HCT116 (cell line): ENCODE measurements around the gene RGS7. TPM values are rescaled to one million over a fixed set of nuclear protein-coding genes. Genes with fewer than 3 reads are reported as not detected.

Source experiments
- ATAC-seq: fragments of 200-7000 bp; cut with Tn5 transposase; 2 replicates; pipeline ENCODE4 v1.9.1; 2020; ENCODE audit warnings: mild to moderate bottlenecking, moderate library complexity
- BruUV-seq: library from RNA; stranded (reverse); fragments of 400-500 nt; replicated peaks from 2 replicates; lab custom pipeline; 2021; lab: Mats Ljungman, UMichigan
- CTCF ChIA-PET: fragments of 300-600 bp; sonication (Branson Sonifier 250); formaldehyde crosslinking; loops from one replicate; lab custom pipeline; 2021; ENCODE audit warnings: antibody characterized with exemption; lab: Charles Lee
- POLR2A ChIA-PET: fragments of 300-600, 350-600 bp; sonication (Branson Sonifier 250); formaldehyde crosslinking; loops from one replicate; lab custom pipeline; 2021; ENCODE audit warnings: antibody characterized with exemption; lab: Charles Lee
- RAD21 ChIA-PET, 2 experiments: fragments of 300-600 bp; sonication (Branson Sonifier 250); formaldehyde crosslinking; loops; one replicate each; lab custom pipeline; 2023; ENCODE audit warnings: low total read pairs in 2 of 2; ENCODE audit not compliant: uncharacterized antibody in 2 of 2, unreplicated experiment in 2 of 2, low non-redundant PET in 1 of 2; lab: Charles Lee
- DNase-seq: peaks from one replicate; pipeline ENCODE4 v3.0.0-alpha.2; 2010; ENCODE audit warnings: low read depth, low spot score
- H2AFZ ChIP-seq: fragments of 200-600 bp; shearing (Covaris generic), sonication (generic); 2 replicates; pipeline ENCODE4 v1.6.1; 2017; ENCODE audit warnings: low read depth, mixed run types, mixed read lengths, antibody characterized with exemption, low read length; ENCODE audit not compliant: poor library complexity, severe bottlenecking
- H3K27ac ChIP-seq: 2 replicates; pipeline ENCODE4 v1.5.1; 2012; ENCODE audit warnings: low read depth, low read length
- H3K27me3 ChIP-seq: fragments of 200-600 bp; sonication (generic); 2 replicates; pipeline ENCODE4 v1.6.1; 2016; ENCODE audit warnings: mixed run types, low read length, mixed read lengths; ENCODE audit not compliant: insufficient read depth
- H3K36me3 ChIP-seq, 2 experiments: fragments of 200-500 bp in 1 of 2; fragments of 200-600 bp in 1 of 2; sonication (Bioruptor generic) in 1 of 2; sonication (generic) in 1 of 2; 2 replicates each; pipeline versions ENCODE4 v1.5.1 to v1.6.1; 2014 to 2016; ENCODE audit warnings: low read length in 2 of 2, inconsistent platforms in 1 of 2, mixed read lengths in 1 of 2, mixed run types in 1 of 2; ENCODE audit not compliant: insufficient read depth in 2 of 2, control insufficient read depth in 1 of 2
- H3K4me1 ChIP-seq, 2 experiments: fragments of 200-600 bp in 1 of 2; sonication (generic) in 1 of 2; 2 replicates each; pipeline versions ENCODE4 v1.5.1 to v1.6.1; 2012 to 2017; ENCODE audit warnings: low read length in 2 of 2, inconsistent platforms in 1 of 2, mild to moderate bottlenecking in 1 of 2, mixed read lengths in 1 of 2, mixed run types in 1 of 2, moderate library complexity in 1 of 2; ENCODE audit not compliant: insufficient read depth in 2 of 2, control insufficient read depth in 1 of 2
- H3K4me2 ChIP-seq: fragments of 200-600 bp; sonication (generic); 2 replicates; pipeline ENCODE4 v1.6.1; 2017; ENCODE audit warnings: mixed run types, low read length, mixed read lengths
- H3K4me3 ChIP-seq, 2 experiments: fragments of 200-600 bp in 1 of 2; sonication (generic) in 1 of 2; replicated peaks in 1 of 2; 2 replicates each; pipeline ENCODE4 v1.5.1; 2011 to 2016; ENCODE audit warnings: low read length in 2 of 2, control low read depth in 1 of 2, low read depth in 1 of 2, mild to moderate bottlenecking in 1 of 2, mixed read lengths in 1 of 2, mixed run types in 1 of 2
- H3K79me2 ChIP-seq: fragments of 200-600 bp; sonication (generic); 2 replicates; pipeline ENCODE4 v1.6.1; 2017; ENCODE audit warnings: mild to moderate bottlenecking, mixed run types, low read length, moderate library complexity, mixed read lengths; ENCODE audit not compliant: insufficient read depth
- H3K9ac ChIP-seq: fragments of 200-600 bp; sonication (generic); 2 replicates; pipeline ENCODE4 v1.6.1; 2016; ENCODE audit warnings: low read length, mixed read lengths
- H3K9me2 ChIP-seq: fragments of 200-600 bp; sonication (generic), shearing (Covaris generic); 2 replicates; pipeline ENCODE4 v1.6.1; 2017; ENCODE audit warnings: mixed run types, mild to moderate bottlenecking, moderate library complexity; ENCODE audit not compliant: insufficient read depth
- H3K9me3 ChIP-seq, 2 experiments: fragments of 200-500 bp in 1 of 2; fragments of 200-600 bp in 1 of 2; sonication (Bioruptor generic) in 1 of 2; sonication (generic) in 1 of 2; 2 replicates each; pipeline ENCODE4 v1.6.1; 2014 to 2017; ENCODE audit warnings: low read length in 2 of 2, mixed read lengths in 2 of 2, inconsistent platforms in 1 of 2, low read depth in 1 of 2, mild to moderate bottlenecking in 1 of 2, mixed run types in 1 of 2, moderate library complexity in 1 of 2; ENCODE audit not compliant: control insufficient read depth in 1 of 2, insufficient read depth in 1 of 2
- H4K20me1 ChIP-seq: fragments of 200-600 bp; sonication (generic), shearing (Covaris generic); 2 replicates; pipeline ENCODE4 v1.6.1; 2017; ENCODE audit warnings: mixed run types, mild to moderate bottlenecking, moderate library complexity; ENCODE audit not compliant: insufficient read depth
- CBX3 ChIP-seq: IDR thresholded peaks from 2 replicates; pipeline ENCODE4 v1.6.1; 2012; ENCODE audit warnings: low read depth
- EGR1 ChIP-seq: IDR thresholded peaks from 2 replicates; pipeline ENCODE4 v1.6.1; 2012; ENCODE audit warnings: low read depth
- ELF1 ChIP-seq: IDR thresholded peaks from 2 replicates; pipeline ENCODE4 v1.6.1; 2012; ENCODE audit warnings: low read depth, borderline replicate concordance
- EZH2 ChIP-seq: fragments of 200-600 bp; sonication (generic); IDR thresholded peaks from 2 replicates; pipeline ENCODE4 v1.6.1; 2017; ENCODE audit warnings: antibody characterized with exemption, mixed run types
- EZH2phosphoT487 ChIP-seq: fragments of 200-600 bp; IDR thresholded peaks from 2 replicates; pipeline ENCODE4 v1.6.1; 2018; ENCODE audit warnings: antibody characterized with exemption, borderline replicate concordance
- FOSL1 ChIP-seq: IDR thresholded peaks from 2 replicates; pipeline ENCODE4 v1.6.1; 2012; ENCODE audit warnings: low read depth
- JUND ChIP-seq: IDR thresholded peaks from 2 replicates; pipeline ENCODE4 v1.6.1; 2012
- POLR2A ChIP-seq: IDR thresholded peaks from 2 replicates; pipeline ENCODE4 v1.7.0; 2011; ENCODE audit warnings: borderline replicate concordance; ENCODE audit not compliant: insufficient read depth, insufficient read length; ENCODE audit errors: extremely low read depth
- POLR2AphosphoS5 ChIP-seq: IDR thresholded peaks from 2 replicates; pipeline ENCODE4 v1.6.1; 2011; ENCODE audit warnings: mild to moderate bottlenecking, low read depth, low read length, moderate library complexity
- RAD21 ChIP-seq: IDR thresholded peaks from 2 replicates; pipeline ENCODE4 v1.6.1; 2012; ENCODE audit warnings: low read depth, mild to moderate bottlenecking
- SIN3A ChIP-seq: IDR thresholded peaks from 2 replicates; pipeline ENCODE4 v1.6.1; 2012; ENCODE audit warnings: low read depth
- SP1 ChIP-seq: IDR thresholded peaks from 2 replicates; pipeline ENCODE4 v1.6.1; 2012; ENCODE audit warnings: low read depth
- TCF7L2 ChIP-seq: IDR thresholded peaks from 2 replicates; pipeline ENCODE4 v1.7.0; 2011; ENCODE audit warnings: borderline replicate concordance, inconsistent platforms; ENCODE audit not compliant: insufficient read depth, insufficient read length; ENCODE audit errors: extremely low read depth
- YY1 ChIP-seq: IDR thresholded peaks from 2 replicates; pipeline ENCODE4 v1.6.1; 2011; ENCODE audit warnings: low read length, low read depth, moderate library complexity, mild to moderate bottlenecking; ENCODE audit not compliant: insufficient replicate concordance; ENCODE audit errors: extremely low read depth
- ZNF274 ChIP-seq: fragments of 200-500 bp; sonication (Bioruptor generic); IDR thresholded peaks from 2 replicates; pipeline ENCODE4 v1.6.1; 2014; ENCODE audit warnings: mild to moderate bottlenecking, low read depth, low read length, inconsistent platforms
- intact Hi-C: fragments of 100-400 bp; cut with micrococcal nuclease; formaldehyde crosslinking; loops from 2 replicates; pipeline ENCODE4 v1.10.0; 2022
- total RNA-seq: library from RNA; stranded (reverse); gene quantifications from one replicate; pipeline ENCODE4 v1.2.1, GENCODE V29; 2021; ENCODE audit not compliant: unreplicated experiment
- TF ChIP-seq, protein P1 (sequence below): IDR thresholded peaks from 2 replicates; pipeline ENCODE4 v1.6.1; 2012
- TF ChIP-seq, protein P2 (sequence below): IDR thresholded peaks from 2 replicates; pipeline ENCODE4 v1.6.1; 2011; ENCODE audit warnings: mild to moderate bottlenecking, low read length, moderate library complexity; ENCODE audit not compliant: insufficient replicate concordance; ENCODE audit errors: extremely low read depth
- TF ChIP-seq, protein P3 (sequence below), 3 experiments: fragments of 200-600 bp in 1 of 3; sonication (generic) in 1 of 3; IDR thresholded peaks in 2 of 3; conservative IDR thresholded peaks in 1 of 3; 2 replicates each; pipeline ENCODE4 v1.5.1; 2012 to 2017; ENCODE audit warnings: low read depth in 2 of 3, low read length in 2 of 3, antibody characterized with exemption in 1 of 3, borderline replicate concordance in 1 of 3, control low read depth in 1 of 3, mild to moderate bottlenecking in 1 of 3, mixed read lengths in 1 of 3, mixed run types in 1 of 3, moderate library complexity in 1 of 3; ENCODE audit not compliant: insufficient read depth in 1 of 3
- TF ChIP-seq, protein P4 (sequence below): IDR thresholded peaks from 2 replicates; pipeline ENCODE4 v1.6.1; 2012; ENCODE audit warnings: low read depth
- TF ChIP-seq, protein P5 (sequence below): IDR thresholded peaks from 2 replicates; pipeline ENCODE4 v1.6.1; 2012

Gene RGS7
- total RNA-seq, 1 experiment from 2014 or later, result not detected

DNA sequence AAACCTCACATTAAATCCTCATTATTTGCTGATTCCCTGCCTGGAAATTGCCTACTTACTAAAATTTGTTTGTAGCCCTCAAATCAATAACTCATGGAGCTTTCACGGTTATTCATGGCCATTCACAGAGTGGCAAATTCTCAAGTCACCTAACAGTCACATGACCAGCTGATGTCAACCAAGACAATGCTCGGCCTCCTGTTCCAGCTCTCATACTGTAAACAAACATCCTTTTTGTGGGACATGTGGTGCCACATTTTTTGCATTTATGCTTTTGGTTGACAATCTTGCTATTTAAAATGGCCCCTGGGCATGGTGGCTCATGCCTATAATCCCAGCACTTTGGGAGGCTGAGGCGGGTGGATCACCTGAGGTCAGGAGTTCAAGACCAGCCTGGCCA lies 473.5 kb downstream of the RGS7 start:
- H3K4me1 ChIP-seq, result no peaks in the 10 kb centered on the region
- no peaks in the 10 kb centered on the region for H3K27me3 ChIP-seq
- no peaks in the 10 kb centered on the region for H3K9me2 ChIP-seq
- TF ChIP-seq, protein P1, sequence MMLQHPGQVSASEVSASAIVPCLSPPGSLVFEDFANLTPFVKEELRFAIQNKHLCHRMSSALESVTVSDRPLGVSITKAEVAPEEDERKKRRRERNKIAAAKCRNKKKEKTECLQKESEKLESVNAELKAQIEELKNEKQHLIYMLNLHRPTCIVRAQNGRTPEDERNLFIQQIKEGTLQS, result no peak
- TF ChIP-seq CBX3 (no peak), POLR2AphosphoS5 (no peak), TCF7L2 (no peak), ELF1 (no peak), EZH2 (no peak), POLR2A (no peak), EZH2phosphoT487 (no peak), FOSL1 (no peak), EGR1 (no peak), SIN3A (no peak), SP1 (no peak), ZNF274 (no peak), YY1 (no peak), RAD21 (no peak), JUND (no peak)
- TF ChIP-seq, protein P2, sequence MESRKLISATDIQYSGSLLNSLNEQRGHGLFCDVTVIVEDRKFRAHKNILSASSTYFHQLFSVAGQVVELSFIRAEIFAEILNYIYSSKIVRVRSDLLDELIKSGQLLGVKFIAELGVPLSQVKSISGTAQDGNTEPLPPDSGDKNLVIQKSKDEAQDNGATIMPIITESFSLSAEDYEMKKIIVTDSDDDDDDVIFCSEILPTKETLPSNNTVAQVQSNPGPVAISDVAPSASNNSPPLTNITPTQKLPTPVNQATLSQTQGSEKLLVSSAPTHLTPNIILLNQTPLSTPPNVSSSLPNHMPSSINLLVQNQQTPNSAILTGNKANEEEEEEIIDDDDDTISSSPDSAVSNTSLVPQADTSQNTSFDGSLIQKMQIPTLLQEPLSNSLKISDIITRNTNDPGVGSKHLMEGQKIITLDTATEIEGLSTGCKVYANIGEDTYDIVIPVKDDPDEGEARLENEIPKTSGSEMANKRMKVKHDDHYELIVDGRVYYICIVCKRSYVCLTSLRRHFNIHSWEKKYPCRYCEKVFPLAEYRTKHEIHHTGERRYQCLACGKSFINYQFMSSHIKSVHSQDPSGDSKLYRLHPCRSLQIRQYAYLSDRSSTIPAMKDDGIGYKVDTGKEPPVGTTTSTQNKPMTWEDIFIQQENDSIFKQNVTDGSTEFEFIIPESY, result no peak
- TF ChIP-seq, protein P3, sequence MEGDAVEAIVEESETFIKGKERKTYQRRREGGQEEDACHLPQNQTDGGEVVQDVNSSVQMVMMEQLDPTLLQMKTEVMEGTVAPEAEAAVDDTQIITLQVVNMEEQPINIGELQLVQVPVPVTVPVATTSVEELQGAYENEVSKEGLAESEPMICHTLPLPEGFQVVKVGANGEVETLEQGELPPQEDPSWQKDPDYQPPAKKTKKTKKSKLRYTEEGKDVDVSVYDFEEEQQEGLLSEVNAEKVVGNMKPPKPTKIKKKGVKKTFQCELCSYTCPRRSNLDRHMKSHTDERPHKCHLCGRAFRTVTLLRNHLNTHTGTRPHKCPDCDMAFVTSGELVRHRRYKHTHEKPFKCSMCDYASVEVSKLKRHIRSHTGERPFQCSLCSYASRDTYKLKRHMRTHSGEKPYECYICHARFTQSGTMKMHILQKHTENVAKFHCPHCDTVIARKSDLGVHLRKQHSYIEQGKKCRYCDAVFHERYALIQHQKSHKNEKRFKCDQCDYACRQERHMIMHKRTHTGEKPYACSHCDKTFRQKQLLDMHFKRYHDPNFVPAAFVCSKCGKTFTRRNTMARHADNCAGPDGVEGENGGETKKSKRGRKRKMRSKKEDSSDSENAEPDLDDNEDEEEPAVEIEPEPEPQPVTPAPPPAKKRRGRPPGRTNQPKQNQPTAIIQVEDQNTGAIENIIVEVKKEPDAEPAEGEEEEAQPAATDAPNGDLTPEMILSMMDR (IDR thresholded peaks at IDR 0.05 in 2 of 3, conservative IDR thresholded peaks at IDR 0.05 in 1 of 3; ENCODE audit: borderline replicate concordance in 1 of 3, insufficient read depth in 1 of 3, low read depth in 2 of 3, low read length in 2 of 3), result no peak
- TF ChIP-seq, protein P4, sequence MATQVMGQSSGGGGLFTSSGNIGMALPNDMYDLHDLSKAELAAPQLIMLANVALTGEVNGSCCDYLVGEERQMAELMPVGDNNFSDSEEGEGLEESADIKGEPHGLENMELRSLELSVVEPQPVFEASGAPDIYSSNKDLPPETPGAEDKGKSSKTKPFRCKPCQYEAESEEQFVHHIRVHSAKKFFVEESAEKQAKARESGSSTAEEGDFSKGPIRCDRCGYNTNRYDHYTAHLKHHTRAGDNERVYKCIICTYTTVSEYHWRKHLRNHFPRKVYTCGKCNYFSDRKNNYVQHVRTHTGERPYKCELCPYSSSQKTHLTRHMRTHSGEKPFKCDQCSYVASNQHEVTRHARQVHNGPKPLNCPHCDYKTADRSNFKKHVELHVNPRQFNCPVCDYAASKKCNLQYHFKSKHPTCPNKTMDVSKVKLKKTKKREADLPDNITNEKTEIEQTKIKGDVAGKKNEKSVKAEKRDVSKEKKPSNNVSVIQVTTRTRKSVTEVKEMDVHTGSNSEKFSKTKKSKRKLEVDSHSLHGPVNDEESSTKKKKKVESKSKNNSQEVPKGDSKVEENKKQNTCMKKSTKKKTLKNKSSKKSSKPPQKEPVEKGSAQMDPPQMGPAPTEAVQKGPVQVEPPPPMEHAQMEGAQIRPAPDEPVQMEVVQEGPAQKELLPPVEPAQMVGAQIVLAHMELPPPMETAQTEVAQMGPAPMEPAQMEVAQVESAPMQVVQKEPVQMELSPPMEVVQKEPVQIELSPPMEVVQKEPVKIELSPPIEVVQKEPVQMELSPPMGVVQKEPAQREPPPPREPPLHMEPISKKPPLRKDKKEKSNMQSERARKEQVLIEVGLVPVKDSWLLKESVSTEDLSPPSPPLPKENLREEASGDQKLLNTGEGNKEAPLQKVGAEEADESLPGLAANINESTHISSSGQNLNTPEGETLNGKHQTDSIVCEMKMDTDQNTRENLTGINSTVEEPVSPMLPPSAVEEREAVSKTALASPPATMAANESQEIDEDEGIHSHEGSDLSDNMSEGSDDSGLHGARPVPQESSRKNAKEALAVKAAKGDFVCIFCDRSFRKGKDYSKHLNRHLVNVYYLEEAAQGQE, result no peak
- TF ChIP-seq, protein P5, sequence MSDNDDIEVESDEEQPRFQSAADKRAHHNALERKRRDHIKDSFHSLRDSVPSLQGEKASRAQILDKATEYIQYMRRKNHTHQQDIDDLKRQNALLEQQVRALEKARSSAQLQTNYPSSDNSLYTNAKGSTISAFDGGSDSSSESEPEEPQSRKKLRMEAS, result no peak
- H3K36me3 ChIP-seq, result no peaks in the 10 kb centered on the region
- H3K4me2 ChIP-seq, result no peak overlapping the region
- BruUV-seq, result no TSS peak
- DNase-seq (no peak), ATAC-seq (no peak)
- no peaks in the 10 kb centered on the region for H3K79me2 ChIP-seq
- ChIA-PET CTCF (interaction anchor here (1.3 kb wide), 1 partner anchor 151 kb away, joined by 4 read pairs; no protein-coding TSS in a partner anchor), POLR2A (no interaction called here), RAD21 (no interaction called here)
- H3K27ac ChIP-seq, result no peak overlapping the region
- H3K9me3 ChIP-seq, result peaks cover 5 to 7% of the 10 kb centered on the region in 2 experiments; a peak in 2 of 4 replicates
- H4K20me1 ChIP-seq, result no peaks in the 10 kb centered on the region
- H3K9ac ChIP-seq, result no peak overlapping the region
- intact Hi-C loops, result no loop called here
- no peak overlapping the region for H3K4me3 ChIP-seq
- no peak overlapping the region for H2AFZ ChIP-seq
